Stimulated activated CD4-positive, alpha-beta T cell treated with anti-CD3 and anti-CD28 coated beads, TNF-alpha, amount 100 ng/mL, for 1 hour (primary cell): ENCODE measurements around the gene LCORL.
"Not testable (repeated sequence)": the region's sequence is repeated elsewhere in the genome, so short reads cannot be mapped to it uniquely, and the experiment has no call there.

Source experiments
- DNase-seq, 3 donors: peaks; one replicate each; pipeline ENCODE4 v3.0.0-alpha.2; 2020; ENCODE audit warnings: low read depth in 3 of 3, low spot score in 1 of 3

The LCORL gene

GRCh38 chr4:17859793-17860406, 161.7 kb downstream of the LCORL start:
- DNase-seq, result no peak

- DNase-seq, result no peak
Observed at GRCh38 chr4:17854036-17854435, 167.5 kb downstream of the LCORL start.

- DNase-seq, result no peak
Observed at GRCh38 chr4:17851959-17852358, 169.6 kb downstream of the LCORL start.

- not testable (repeated sequence) for DNase-seq
Observed at GRCh38 chr4:17850295-17850694, 171.3 kb downstream of the LCORL start.

- no peak for DNase-seq
Observed at GRCh38 chr4:17846266-17846665, 175.3 kb downstream of the LCORL start.

- no peak for DNase-seq
Observed at GRCh38 chr4:17823871-17824669, 197.5 kb downstream of the LCORL start.

GRCh38 chr4:17817027-17817426, 204.5 kb downstream of the LCORL start:
- DNase-seq, result no peak

GRCh38 chr4:17816142-17816541, 205.4 kb downstream of the LCORL start:
- DNase-seq, result no peak

GRCh38 chr4:17814140-17814539, 207.4 kb downstream of the LCORL start:
- DNase-seq, result no peak

- DNase-seq, result no peak
Observed at GRCh38 chr4:17812801-17813200, 208.8 kb downstream of the LCORL start.

GRCh38 chr4:17812125-17812524, 209.4 kb downstream of the LCORL start:
- DNase-seq, result no peak

GRCh38 chr4:17811078-17811603, 210.4 kb downstream of the LCORL start:
- DNase-seq, result no peak

- DNase-seq, result peak; percentile 98
Observed at GRCh38 chr4:17810260-17811077, 211.1 kb downstream of the LCORL start, which contains the start of the genes DCAF16 and NCAPG. TSS of gene DCAF16 (minus strand) at chr4:17810757. CDS start at chr4:17804141, 6,616 bp downstream. TSS of gene NCAPG (plus strand) at chr4:17810979. CDS start at chr4:17811078, 99 bp downstream.

- no peak for DNase-seq
Observed at GRCh38 chr4:17809667-17810066, 211.9 kb downstream of the LCORL start.

GRCh38 chr4:17807446-17807845, 214.1 kb downstream of the LCORL start:
- no peak for DNase-seq

- no peak for DNase-seq
Observed at GRCh38 chr4:17805580-17806155, 215.9 kb downstream of the LCORL start.

- DNase-seq, result no peak
Observed at GRCh38 chr4:17797808-17798207, 223.7 kb downstream of the LCORL start.

GRCh38 chr4:17794730-17795129, 226.8 kb downstream of the LCORL start:
- no peak for DNase-seq
